Measurements from ENCODE around the gene STMP1. TPM values are rescaled to one million over a fixed set of nuclear protein-coding genes. Genes with fewer than 3 reads are reported as not detected.
"Not testable (repeated sequence)": the region's sequence is repeated elsewhere in the genome, so short reads cannot be mapped to it uniquely, and the experiment has no call there.

The STMP1 gene
- total RNA-seq, 1 donor from 2014 or later: 28.1 TPM

DNA sequence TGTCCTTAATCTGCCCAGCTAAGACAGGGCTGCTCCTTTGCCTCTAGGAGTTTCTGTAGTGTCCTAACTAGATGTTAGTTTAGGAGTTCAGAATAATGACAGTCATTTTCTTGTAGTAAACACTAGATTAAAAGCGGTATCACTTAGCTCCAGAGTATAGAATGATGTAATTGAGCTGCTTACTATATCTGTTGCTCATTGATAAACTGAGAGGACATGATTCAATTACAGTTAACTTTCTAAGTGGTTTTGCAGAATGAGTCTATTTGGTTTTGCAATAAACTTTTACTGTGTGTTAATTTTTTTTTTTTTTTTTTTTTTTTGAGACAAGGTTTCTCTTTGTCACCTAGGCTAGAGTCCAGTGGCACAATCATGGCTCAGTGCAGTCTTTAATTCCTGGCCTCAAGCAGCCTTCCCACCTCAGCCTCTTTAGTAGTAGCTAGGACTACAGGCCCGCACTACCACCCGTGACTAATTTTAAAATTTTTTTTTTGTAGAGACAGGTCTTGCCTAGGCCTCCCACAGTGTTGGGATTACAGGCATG lies 1.8 kb downstream of the STMP1 start:
- peak; percentile 49 for DNase-seq (ENCODE audit: low read depth)

DNA sequence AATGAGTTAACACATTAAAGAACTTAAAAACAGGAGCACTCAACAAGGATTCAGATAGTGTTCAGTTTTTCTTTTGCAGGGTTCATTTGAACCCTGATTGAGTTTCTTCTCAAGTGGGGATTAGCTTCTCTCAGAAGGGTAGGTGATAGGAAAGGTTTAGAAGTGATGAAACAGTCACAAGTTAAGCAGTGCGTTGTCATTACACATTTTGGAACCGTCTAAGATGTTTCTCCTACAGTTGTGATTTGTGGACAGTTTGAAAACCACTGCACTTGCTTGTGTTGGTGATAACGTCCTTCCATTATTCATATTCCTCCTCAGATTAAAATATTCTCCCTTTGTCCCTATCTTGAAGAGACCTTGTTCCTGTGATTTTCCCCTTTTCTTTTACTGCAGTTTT lies 2.7 kb downstream of the STMP1 start:
- DNase-seq (ENCODE audit: low read depth): no peak

DNA sequence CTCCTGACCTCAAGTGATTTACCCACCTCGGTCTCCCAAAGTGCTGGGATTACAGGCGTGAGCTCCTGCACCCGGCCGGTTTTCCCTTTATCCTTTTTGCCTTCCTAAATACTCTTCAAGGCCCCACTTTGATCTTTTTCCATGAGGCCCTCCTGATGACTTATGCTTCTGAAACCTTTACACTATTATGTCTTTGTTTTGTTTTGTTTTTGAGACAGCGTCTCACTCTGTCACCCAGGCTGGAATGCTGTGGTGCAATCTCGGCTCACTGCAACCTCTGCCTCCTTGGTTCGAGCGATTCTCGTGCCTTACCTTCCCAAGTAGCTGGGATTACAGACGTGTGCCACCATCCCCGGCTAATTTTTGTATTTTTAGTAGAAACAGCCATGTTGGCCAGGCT lies 3.8 kb downstream of the STMP1 start:
- DNase-seq (ENCODE audit: low read depth): no peak

DNA sequence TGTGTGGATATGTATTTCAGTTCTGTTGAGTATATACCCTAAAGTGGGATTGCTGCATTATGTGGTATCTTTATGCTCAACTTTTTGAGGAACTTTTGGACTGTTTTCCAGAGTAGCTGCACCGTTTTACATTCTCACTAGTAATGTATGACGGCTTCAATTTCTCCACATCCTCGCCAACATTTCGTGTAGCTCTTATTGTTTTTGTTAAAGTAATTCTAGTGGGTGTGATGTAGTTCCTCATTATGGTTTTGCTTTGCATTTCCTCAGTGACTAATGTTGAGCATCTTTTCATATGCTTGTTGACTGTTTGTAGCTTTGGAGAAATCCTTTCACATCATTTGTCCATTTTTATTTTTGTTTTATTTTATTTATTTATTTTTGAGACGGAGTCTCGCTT lies 4.5 kb downstream of the STMP1 start:
- no peak for DNase-seq (ENCODE audit: low read depth)

DNA sequence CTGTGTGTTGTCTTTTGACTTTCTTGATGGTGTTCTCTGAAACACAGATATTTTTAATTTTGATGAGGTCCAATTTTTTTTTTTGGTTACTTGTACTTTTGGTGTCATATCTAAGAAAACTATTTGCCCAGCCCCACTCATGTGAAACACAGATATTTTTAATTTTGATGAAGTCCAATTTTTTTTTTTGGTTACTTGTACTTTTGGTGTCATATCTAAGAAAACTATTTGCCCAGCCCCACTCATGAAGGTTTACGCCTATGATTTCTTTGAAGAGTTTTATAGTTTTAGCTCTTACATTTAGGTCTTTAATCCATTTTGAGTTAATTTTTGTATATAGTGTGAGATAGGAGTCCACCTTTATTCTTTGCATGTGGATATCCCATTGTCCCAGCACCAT lies 5.3 kb downstream of the STMP1 start:
- DNase-seq (ENCODE audit: low read depth): not testable (repeated sequence)

DNA sequence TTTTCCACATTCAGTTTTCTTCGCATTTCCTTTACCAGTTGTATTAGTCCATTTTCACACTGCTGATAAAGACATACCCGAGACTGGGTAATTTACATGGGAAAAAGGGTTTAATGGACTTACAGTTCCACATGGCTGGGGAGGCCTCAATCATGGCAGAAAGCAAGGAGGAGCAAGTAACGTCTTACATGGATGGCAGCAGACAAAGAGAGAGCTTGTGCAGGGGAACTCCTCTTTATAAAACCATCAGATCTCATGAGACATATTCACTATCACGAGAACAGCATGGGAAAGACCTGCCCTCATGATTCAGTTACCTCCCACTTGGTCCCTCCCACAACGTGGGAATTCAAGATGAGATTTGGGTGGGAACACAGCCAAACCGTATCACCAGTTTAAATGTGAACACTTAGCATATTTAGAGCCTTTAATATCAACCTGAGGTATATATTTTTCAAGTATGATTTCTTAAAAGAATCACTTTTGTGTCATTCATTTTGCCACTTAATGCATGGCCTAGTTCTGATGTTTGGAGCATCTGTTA lies 6.6 kb downstream of the STMP1 start:
- DNase-seq (ENCODE audit: low read depth): not testable (repeated sequence)

DNA sequence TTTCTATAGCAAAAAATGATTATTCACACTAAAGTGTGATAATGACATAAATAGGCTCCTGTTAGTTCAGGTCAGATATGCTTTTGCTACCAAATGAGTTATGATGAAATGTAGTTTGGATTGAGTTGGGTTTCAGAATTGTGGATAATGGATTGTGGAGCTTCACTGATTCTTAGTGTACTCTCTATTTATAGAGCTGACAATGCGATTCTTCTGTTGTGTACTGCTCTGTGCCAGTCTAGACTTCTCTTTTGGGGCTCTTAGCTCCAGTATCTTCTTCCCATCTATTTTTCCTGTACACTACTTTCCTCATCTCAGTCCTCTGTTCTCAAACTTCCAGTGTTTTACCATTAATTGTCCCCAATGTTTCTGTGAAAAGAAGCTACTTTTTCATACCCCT lies 7.5 kb downstream of the STMP1 start:
- DNase-seq (ENCODE audit: low read depth): no peak

DNA sequence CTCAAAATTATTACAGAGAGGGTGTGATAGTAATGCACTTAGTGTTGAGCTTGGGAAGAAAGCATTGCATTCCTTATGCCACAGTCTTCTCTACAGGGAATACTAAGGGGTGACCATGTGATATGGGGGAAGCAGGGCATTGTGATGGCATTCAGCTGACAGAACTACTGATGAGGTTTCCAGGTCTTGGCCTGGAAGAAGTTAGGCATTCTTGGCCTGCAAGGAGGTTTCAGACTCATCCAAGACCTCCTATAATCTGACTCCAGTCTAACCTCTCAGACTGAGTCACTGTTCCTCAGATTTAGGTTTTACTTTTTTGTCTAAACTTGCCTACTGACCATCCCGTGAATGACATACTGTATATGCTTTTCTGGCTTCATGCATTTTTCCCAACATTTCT lies 7.9 kb downstream of the STMP1 start:
- peak; percentile 38 for DNase-seq (ENCODE audit: low read depth)

DNA sequence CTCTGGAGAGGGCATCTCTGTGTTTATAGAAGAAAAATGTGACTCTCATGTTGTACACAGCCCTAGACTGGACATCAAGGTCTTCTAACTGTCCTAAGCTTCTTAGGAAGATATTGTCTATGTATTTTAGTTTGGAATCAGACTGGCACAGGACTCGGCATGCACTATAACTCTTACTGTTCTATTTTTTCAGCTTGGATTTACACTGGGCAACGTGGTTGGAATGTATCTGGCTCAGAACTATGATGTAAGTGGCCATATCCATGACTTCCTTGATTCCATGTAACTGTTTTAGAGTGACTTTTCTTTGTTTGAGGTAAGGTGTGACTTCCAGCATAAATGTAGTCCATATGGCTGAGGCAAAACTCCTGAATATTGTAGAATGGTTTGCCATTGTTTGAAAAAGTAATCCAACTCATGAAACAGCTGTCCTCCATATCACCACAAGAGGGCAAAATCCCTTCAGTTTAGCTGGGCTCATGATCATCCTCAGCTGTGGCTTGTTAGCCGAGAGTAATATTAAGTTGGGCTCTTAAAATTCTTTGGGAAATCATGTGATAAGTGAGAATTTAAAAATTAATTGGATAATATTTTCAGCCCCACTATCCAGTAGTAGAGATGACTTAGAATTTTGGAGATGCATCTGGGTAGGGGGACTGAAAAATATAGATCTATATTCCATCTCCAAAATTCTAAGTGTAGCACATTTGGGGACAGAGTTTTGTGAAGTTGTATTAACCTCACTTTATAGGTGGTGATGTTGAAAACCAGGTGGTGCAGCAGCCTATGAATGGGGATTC lies 10.4 kb downstream of the STMP1 start:
- peak; percentile 74 for DNase-seq (ENCODE audit: low read depth)

DNA sequence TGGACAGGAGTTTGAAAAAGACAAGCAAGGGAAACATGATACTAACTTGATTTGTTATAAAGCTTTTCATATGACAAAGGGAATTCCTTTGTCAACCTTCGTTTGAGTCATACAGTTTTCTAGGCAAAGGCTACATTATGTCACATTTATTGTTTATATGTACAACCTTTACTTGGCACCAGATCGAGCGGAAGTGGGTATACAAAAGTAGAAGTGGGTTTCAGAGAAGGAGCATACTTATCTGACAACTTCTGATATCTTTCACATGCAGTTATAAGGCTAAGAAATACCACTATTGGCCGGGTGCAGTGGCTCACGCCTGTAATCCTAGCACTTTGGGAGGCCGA lies 11.0 kb downstream of the STMP1 start:
- DNase-seq (ENCODE audit: low read depth): peak; percentile 32

DNA sequence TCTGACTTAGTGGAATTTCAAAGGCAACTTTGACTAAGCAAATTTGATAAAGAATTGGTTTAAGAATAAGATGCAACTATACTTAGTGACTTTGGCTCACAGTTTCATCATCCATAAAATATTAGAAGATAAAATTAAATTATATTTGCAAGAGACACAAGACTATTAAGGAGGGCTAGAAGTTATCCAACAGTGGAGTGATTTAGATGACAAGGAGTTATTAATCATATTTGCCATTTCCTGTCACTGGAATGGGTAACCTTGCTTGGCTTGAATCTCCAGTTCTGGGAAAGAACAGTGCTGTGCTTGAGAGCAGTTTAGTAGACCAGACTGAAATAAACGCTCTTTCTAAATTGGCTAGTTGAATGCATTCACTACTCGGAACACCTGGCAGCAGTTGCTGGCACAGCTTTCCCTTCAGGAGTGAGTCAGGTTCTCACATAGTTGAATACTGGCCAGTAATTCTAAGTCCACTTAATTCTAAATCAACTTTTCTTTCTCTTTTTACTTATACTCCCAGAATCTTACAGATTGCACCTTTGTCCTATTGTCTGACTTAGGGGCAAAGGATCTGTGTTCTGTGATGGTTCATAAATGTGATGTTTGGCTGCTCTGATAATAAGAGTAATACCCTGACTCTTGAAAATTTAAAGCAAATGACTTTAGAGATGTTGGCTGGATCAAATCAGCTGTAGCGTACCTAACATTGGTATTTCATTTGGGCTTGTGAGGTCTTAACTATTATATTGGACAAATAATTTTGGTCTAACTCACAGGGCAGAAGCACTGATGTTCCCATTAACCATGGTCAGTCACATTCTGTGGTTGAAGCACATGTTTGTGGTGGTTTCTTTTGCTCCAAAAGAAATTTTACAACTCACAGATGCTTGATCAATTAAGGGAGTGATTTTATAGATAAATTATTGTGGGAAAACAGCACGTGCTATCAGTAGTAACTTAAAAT lies 16.6 kb downstream of the STMP1 start:
- peak; percentile 90 for DNase-seq (ENCODE audit: low read depth)

DNA sequence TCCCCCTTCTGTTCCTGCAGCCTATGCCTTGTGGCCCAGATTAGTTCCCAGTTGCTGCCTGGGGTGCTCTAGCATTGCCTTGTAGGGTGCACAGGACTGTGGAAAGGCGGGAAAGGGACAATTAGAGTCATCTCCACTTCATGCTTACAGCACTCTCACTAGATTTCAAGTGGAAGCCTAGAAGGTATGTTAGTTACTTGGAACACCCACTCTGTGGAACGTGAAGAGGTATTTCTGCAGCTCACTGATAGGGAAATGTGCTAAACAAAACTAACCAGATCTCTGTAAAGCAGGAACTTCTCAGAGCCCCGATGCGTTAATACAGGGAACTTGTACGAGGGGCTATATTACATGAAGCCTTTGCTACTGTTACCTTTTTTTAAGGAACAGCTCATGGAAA lies 19.4 kb downstream of the STMP1 start:
- no peak for DNase-seq (ENCODE audit: low read depth)

DNA sequence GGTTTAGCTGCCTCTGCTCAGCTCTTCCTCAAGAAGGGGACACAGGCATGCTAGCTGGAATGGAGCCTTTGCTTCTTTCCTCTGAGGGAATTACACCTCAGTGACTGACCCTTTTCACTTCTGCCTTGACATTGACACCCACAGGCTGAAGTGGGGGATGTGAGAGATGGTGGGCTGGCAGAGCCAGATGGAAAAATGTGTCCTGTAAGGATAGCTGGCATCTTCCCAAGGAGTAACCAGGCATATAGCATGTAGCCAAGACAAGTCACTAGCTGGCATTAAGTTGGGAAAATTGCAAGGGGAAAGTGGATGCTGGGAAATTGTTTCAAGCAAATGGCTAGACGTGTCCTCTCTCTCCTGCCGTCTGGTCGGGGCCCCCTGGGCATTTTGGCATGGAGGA lies 19.9 kb downstream of the STMP1 start:
- peak; percentile 26 for DNase-seq (ENCODE audit: low read depth)

DNA sequence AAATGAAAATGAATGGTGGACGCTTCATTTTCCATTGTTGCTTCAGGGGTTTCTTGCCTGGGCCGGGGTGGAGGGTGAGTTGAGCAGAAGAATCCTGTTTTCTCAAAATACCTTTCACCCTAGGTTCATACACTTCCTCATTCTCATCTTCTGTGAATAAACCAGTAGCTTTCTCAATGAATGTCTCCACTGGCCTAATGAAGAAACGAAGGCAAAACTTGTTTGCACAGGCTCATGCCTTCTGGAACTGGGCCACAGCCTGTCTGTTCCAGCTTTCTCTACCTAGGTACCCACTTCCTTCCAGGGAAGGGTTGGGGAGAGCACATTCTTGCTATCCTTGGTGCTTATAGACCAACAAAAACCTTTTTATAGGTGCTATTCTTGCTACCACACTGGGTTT lies 21.3 kb downstream of the STMP1 start:
- DNase-seq (ENCODE audit: low read depth): peak; percentile 52

DNA sequence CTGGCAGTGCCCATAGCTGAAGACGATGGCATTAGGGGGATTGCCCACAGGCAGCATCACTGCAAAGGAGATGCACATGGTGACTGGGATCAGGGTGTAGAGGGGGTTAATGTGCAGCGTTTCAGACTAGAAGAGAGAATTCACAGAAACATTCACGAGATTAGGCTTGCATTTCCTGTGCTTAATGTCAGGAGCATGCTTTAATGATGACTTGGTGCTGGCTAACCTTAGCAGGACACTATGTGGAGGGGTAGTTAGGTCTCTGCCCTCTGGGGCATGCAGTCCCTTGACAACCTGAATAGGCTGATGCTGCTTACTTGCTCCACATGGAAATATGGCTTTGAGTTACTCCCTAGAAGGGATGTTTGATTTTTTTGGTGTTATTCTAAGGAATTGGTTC lies 21.8 kb downstream of the STMP1 start:
- peak; percentile 63 for DNase-seq (ENCODE audit: low read depth)

DNA sequence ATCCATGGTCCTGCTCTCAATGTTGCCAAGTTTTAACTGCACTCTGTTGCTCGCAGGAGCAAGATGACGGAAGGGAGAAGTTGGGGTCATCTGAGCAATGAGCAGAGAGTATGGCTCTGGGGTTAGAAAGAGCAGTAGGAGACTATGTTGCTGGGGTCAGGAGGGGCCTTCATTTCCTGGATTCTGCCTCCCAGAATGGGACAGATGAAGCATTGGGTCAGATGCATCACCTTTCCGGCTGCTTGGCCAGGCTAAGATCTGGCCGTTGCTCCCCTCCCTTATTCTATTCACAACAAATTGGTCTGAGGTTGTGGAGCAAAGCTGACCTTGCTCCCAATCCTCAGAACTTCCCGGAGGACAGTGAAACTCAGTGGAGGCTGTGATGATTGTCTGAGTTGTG lies 22.4 kb downstream of the STMP1 start:
- DNase-seq (ENCODE audit: low read depth): no peak

DNA sequence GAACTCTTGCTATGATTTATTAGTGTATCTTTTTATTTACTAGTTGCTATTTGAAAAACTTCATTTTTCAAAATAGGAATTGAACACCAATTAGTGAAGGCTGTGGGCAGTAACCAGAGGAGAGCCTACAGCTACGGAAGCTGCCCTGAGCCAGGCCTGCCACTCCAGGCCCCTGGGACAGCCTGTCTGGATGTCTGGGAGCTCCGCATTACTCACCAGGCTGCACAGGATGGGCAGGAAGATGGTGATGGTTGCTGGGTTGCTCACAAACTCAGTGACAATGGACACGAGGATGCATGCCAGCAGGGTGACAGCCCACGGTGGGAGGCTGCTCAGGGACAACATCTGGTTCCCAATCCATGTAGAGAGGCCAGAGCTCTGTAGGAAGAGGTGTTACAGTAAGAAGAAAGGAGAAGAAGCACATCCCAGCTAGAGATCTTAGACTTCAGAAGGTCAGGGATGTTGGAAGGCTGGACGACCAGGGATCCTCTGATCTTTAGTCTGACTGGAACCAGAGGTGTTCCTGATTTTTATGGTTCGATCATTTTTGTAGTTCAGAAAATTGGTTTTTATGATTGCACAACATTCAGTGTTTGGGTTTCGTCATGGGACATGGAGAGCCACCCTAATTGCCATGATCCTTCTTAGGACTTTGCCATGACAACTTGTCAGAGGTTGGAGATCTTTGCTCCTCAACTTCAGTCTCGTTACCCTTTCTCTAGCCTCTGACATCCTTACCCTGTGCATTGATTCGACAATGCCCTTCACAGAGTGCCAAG lies 23.2 kb downstream of the STMP1 start:
- no peak for DNase-seq (ENCODE audit: low read depth)

DNA sequence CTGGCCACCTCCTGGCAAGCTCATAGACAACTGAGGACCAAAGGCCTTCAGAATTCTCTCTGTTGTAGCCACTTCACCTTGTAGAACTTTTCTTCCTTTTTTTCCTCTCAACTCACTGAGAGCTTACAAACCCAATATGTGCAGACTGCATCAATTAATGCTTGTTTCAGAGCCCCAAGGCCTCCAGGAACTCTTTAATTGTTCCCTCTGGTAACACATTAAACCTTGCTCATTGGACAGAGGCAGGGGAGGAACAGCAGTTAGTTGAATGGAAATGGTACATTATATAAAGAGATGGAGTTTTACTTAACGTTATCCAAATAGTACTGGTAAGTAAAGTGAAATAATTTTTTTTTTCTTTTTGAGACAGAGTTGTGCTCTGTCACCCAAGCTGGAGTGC lies 25.2 kb downstream of the STMP1 start:
- DNase-seq (ENCODE audit: low read depth): peak; percentile 69

DNA sequence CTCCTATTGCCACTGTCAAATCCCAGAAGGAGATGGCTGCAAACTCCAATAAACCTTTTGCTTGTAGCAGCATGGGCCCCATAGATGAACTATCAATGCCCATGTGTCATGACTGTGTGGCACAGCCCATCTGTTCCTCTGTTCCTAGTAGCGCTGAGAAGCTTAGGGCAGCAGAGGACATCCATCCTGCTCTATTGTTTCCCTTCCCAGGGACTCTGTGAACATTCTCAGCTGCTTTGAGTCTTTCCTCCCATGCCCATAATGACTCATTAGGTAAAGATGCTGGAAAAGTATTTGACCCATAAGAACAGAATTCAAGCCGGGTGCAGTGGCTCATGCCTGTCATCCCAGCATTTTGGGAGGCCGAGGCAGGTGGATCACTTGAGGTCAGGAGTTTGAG lies 28.3 kb downstream of the STMP1 start:
- peak; percentile 71 for DNase-seq (ENCODE audit: low read depth)

DNA sequence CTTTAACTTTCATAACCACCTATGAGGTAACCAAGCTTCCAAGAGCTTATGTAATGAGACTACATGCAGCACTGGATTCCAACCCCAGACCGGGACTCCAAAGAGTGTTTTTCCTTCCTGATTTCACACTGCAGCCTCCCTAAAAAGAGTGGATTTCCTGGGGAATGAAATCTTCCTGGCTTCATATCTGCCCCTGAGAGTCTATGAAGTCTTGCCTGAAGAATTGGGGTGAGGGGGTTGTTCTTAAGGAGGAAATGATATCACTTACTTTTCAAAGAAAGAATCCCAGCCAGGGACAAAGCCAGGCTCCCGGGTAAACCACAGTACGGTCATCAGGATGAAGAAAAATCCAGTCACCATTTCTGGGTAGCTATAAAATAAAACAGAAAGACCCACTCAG lies 29.7 kb downstream of the STMP1 start:
- no peak for DNase-seq (ENCODE audit: low read depth)

DNA sequence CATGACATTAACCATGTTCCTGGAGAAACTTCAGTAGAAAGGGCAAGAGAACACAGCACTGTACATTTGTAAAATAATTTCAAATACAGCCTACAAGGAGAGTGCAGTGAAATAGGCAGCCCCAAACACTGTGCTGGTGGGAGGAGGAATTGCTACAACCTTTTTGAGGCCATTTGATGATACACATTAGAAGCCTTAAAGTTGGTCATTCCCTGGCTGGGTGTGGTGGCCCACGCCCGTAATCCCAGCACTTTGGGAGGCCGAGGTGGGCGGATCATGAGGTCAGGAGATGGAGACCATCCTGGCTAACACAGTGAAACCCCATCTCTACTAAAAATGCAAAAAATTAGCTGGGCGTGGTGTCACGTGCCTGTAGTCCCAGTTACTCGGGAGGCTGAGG lies 30.3 kb downstream of the STMP1 start:
- DNase-seq (ENCODE audit: low read depth): not testable (repeated sequence)

DNA sequence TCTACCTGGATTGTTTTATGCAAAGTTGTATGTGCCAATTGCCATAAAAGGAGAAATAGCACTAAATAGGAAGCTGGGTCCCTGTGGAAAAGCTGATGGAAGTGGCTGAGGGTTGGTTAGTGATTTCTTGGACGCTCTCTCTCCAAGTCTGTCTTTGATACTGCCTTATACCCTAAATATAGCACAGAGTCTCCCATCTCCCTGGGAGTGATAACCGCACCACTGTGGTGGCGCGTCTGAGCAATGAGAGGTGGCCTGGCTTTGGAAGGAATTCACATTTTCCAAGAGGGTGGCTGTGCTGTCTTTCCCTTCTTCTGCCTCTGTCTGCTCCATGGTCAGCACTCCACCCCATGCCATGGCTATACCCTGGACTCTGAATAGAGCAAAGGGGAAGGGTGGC lies 31.2 kb downstream of the STMP1 start:
- DNase-seq (ENCODE audit: low read depth): no peak
